Measurements from ENCODE around the gene SPCS3.

GRCh38 chr4:176313596-176314336 lies 6.0 kb upstream of the SPCS3 start:
- TF ChIP-seq ELF4 (CRISPR knock-in tag; IDR thresholded peaks at IDR 0.05; ENCODE audit: low read depth) (no peak), ATF3 (CRISPR knock-in tag; conservative IDR thresholded peaks at IDR 0.05) (no peak), JUN (CRISPR knock-in tag; IDR thresholded peaks at IDR 0.05) (no peak), E2F4 (CRISPR knock-in tag; IDR thresholded peaks at IDR 0.05; ENCODE audit: borderline replicate concordance, low read depth) (no peak), ZNF232 (CRISPR knock-in tag; IDR thresholded peaks at IDR 0.05) (no peak), HMGA2 (CRISPR knock-in tag; IDR thresholded peaks at IDR 0.05) (peak; percentile 52), PRDM15 (CRISPR knock-in tag; IDR thresholded peaks at IDR 0.05) (no peak)
- TF ChIP-seq, protein P1, sequence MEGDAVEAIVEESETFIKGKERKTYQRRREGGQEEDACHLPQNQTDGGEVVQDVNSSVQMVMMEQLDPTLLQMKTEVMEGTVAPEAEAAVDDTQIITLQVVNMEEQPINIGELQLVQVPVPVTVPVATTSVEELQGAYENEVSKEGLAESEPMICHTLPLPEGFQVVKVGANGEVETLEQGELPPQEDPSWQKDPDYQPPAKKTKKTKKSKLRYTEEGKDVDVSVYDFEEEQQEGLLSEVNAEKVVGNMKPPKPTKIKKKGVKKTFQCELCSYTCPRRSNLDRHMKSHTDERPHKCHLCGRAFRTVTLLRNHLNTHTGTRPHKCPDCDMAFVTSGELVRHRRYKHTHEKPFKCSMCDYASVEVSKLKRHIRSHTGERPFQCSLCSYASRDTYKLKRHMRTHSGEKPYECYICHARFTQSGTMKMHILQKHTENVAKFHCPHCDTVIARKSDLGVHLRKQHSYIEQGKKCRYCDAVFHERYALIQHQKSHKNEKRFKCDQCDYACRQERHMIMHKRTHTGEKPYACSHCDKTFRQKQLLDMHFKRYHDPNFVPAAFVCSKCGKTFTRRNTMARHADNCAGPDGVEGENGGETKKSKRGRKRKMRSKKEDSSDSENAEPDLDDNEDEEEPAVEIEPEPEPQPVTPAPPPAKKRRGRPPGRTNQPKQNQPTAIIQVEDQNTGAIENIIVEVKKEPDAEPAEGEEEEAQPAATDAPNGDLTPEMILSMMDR (IDR thresholded peaks at IDR 0.05) = no peak
- TF ChIP-seq, protein P2, sequence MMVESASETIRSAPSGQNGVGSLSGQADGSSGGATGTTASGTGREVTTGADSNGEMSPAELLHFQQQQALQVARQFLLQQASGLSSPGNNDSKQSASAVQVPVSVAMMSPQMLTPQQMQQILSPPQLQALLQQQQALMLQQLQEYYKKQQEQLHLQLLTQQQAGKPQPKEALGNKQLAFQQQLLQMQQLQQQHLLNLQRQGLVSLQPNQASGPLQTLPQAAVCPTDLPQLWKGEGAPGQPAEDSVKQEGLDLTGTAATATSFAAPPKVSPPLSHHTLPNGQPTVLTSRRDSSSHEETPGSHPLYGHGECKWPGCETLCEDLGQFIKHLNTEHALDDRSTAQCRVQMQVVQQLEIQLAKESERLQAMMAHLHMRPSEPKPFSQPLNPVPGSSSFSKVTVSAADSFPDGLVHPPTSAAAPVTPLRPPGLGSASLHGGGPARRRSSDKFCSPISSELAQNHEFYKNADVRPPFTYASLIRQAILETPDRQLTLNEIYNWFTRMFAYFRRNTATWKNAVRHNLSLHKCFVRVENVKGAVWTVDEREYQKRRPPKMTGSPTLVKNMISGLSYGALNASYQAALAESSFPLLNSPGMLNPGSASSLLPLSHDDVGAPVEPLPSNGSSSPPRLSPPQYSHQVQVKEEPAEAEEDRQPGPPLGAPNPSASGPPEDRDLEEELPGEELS (CRISPR knock-in tag; IDR thresholded peaks at IDR 0.05) = no peak
- TF ChIP-seq, protein P3, sequence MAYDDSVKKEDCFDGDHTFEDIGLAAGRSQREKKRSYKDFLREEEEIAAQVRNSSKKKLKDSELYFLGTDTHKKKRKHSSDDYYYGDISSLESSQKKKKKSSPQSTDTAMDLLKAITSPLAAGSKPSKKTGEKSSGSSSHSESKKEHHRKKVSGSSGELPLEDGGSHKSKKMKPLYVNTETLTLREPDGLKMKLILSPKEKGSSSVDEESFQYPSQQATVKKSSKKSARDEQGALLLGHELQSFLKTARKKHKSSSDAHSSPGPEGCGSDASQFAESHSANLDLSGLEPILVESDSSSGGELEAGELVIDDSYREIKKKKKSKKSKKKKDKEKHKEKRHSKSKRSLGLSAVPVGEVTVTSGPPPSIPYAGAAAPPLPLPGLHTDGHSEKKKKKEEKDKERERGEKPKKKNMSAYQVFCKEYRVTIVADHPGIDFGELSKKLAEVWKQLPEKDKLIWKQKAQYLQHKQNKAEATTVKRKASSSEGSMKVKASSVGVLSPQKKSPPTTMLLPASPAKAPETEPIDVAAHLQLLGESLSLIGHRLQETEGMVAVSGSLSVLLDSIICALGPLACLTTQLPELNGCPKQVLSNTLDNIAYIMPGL (CRISPR knock-in tag; IDR thresholded peaks at IDR 0.05) = no peak

Data from WTC11 (cell line).